Mononuclear cell (primary cell): ENCODE measurements around the gene TERT. TPM values are rescaled to one million over a fixed set of nuclear protein-coding genes. Genes with fewer than 3 reads are reported as not detected.

Experiments used
- H3K27me3 ChIP-seq: 2 replicates; pipeline ENCODE4 v1.6.0; 2011; ENCODE audit warnings: low read length, control low read depth; ENCODE audit not compliant: insufficient read depth
- H3K4me1 ChIP-seq: 2 replicates; pipeline ENCODE4 v1.5.1; 2011; ENCODE audit warnings: mild to moderate bottlenecking, low read length, control low read depth; ENCODE audit not compliant: insufficient read depth
- H3K4me3 ChIP-seq: 2 replicates; pipeline ENCODE4 v1.5.1; 2011; ENCODE audit warnings: mild to moderate bottlenecking, low read length, moderate library complexity
- H3K9me3 ChIP-seq: 2 replicates; pipeline ENCODE4 v1.5.1; 2011; ENCODE audit warnings: low read depth, mild to moderate bottlenecking, control low read depth, low read length
- total RNA-seq: library from RNA; depleted of rRNA; stranded (reverse); fragments of >200 nt; gene quantifications from one replicate; pipeline ENCODE4 v1.2.3, GENCODE V29; 2012

TERT gene
- total RNA-seq, 1 donor: under 0.01 TPM

GRCh38 chr5:1226839-1227581 is 67.9 kb downstream of the TERT start:
- H3K4me1 ChIP-seq: no peaks in the 10 kb centered on the region
- no peak overlapping the region for H3K4me3 ChIP-seq
- H3K27me3 ChIP-seq: no peaks in the 10 kb centered on the region
- no peaks in the 10 kb centered on the region for H3K9me3 ChIP-seq

GRCh38 chr5:1226231-1226630 is 68.6 kb downstream of the TERT start:
- no peaks in the 10 kb centered on the region for H3K9me3 ChIP-seq
- H3K4me1 ChIP-seq: no peaks in the 10 kb centered on the region
- no peak overlapping the region for H3K4me3 ChIP-seq
- H3K27me3 ChIP-seq: no peaks in the 10 kb centered on the region

GRCh38 chr5:1225081-1225480 is 69.8 kb downstream of the TERT start, which contains the start of gene SLC6A18:
Gene SLC6A18 (plus strand): TSS chr5:1225381. CDS start chr5:1225478, 97 bp downstream.
- no peak within 1 kb of the TSS for H3K4me3 ChIP-seq
- no peaks in the 10 kb centered on the region for H3K27me3 ChIP-seq
- no peaks in the 10 kb centered on the region for H3K9me3 ChIP-seq
- no peaks in the 10 kb centered on the region for H3K4me1 ChIP-seq

GRCh38 chr5:1224631-1225030 is 70.2 kb downstream of the TERT start:
- Histone ChIP-seq H3K27me3 (no peaks in the 10 kb centered on the region), H3K9me3 (no peaks in the 10 kb centered on the region), H3K4me1 (no peaks in the 10 kb centered on the region), H3K4me3 (no peak overlapping the region)

- Histone ChIP-seq H3K27me3 (no peaks in the 10 kb centered on the region), H3K4me3 (no peak overlapping the region), H3K4me1 (no peaks in the 10 kb centered on the region), H3K9me3 (no peaks in the 10 kb centered on the region)
These were observed 71.6 kb downstream of the TERT start for GRCh38 chr5:1223278-1223670.

- no peaks in the 10 kb centered on the region for H3K9me3 ChIP-seq
- H3K4me3 ChIP-seq: no peak overlapping the region
- no peaks in the 10 kb centered on the region for H3K27me3 ChIP-seq
These were observed 72.1 kb downstream of the TERT start for GRCh38 chr5:1222621-1223277.

GRCh38 chr5:1222147-1222546 is 72.7 kb downstream of the TERT start:
- H3K4me3 ChIP-seq: no peak overlapping the region
- H3K9me3 ChIP-seq: no peaks in the 10 kb centered on the region
- no peaks in the 10 kb centered on the region for H3K27me3 ChIP-seq
- no peaks in the 10 kb centered on the region for H3K4me1 ChIP-seq

More at GRCh38 chr5:1222621-1223277, 72.1 kb downstream of the TERT start:
- H3K4me1 ChIP-seq: no peaks in the 10 kb centered on the region

- Histone ChIP-seq H3K4me3 (no peak overlapping the region), H3K4me1 (no peaks in the 10 kb centered on the region), H3K9me3 (no peaks in the 10 kb centered on the region), H3K27me3 (no peaks in the 10 kb centered on the region)
These were observed 73.1 kb downstream of the TERT start for GRCh38 chr5:1221721-1222120.

- H3K4me1 ChIP-seq: no peaks in the 10 kb centered on the region
These were observed 74.0 kb downstream of the TERT start for GRCh38 chr5:1220831-1221230.

GRCh38 chr5:1220351-1220750 is 74.5 kb downstream of the TERT start:
- no peaks in the 10 kb centered on the region for H3K4me1 ChIP-seq
- H3K27me3 ChIP-seq: no peaks in the 10 kb centered on the region
- no peak overlapping the region for H3K4me3 ChIP-seq
- no peaks in the 10 kb centered on the region for H3K9me3 ChIP-seq

More at GRCh38 chr5:1220831-1221230, 74.0 kb downstream of the TERT start:
- H3K27me3 ChIP-seq: no peaks in the 10 kb centered on the region
- no peaks in the 10 kb centered on the region for H3K9me3 ChIP-seq
- no peak overlapping the region for H3K4me3 ChIP-seq

GRCh38 chr5:1219768-1220100 is 75.1 kb downstream of the TERT start:
- H3K4me3 ChIP-seq: no peak overlapping the region
- no peaks in the 10 kb centered on the region for H3K9me3 ChIP-seq
- H3K27me3 ChIP-seq: no peaks in the 10 kb centered on the region
- no peaks in the 10 kb centered on the region for H3K4me1 ChIP-seq

- no peak overlapping the region for H3K4me3 ChIP-seq
- H3K9me3 ChIP-seq: no peaks in the 10 kb centered on the region
- no peaks in the 10 kb centered on the region for H3K27me3 ChIP-seq
- H3K4me1 ChIP-seq: no peaks in the 10 kb centered on the region
These were observed 75.6 kb downstream of the TERT start for GRCh38 chr5:1219098-1219767.

GRCh38 chr5:1218351-1219080 is 76.4 kb downstream of the TERT start:
- H3K4me3 ChIP-seq: no peak overlapping the region
- no peaks in the 10 kb centered on the region for H3K9me3 ChIP-seq

GRCh38 chr5:1217596-1218206 is 77.2 kb downstream of the TERT start:
- H3K27me3 ChIP-seq: no peaks in the 10 kb centered on the region

More at GRCh38 chr5:1218351-1219080, 76.4 kb downstream of the TERT start:
- H3K27me3 ChIP-seq: no peaks in the 10 kb centered on the region
- no peaks in the 10 kb centered on the region for H3K4me1 ChIP-seq

More at GRCh38 chr5:1217596-1218206, 77.2 kb downstream of the TERT start:
- Histone ChIP-seq H3K4me3 (no peak overlapping the region), H3K4me1 (no peaks in the 10 kb centered on the region), H3K9me3 (no peaks in the 10 kb centered on the region)
